ENCODE results near the gene SERF2.
"Not testable (repeated sequence)": the region's sequence is repeated elsewhere in the genome, so short reads cannot be mapped to it uniquely, and the experiment has no call there.

SERF2 gene

DNA sequence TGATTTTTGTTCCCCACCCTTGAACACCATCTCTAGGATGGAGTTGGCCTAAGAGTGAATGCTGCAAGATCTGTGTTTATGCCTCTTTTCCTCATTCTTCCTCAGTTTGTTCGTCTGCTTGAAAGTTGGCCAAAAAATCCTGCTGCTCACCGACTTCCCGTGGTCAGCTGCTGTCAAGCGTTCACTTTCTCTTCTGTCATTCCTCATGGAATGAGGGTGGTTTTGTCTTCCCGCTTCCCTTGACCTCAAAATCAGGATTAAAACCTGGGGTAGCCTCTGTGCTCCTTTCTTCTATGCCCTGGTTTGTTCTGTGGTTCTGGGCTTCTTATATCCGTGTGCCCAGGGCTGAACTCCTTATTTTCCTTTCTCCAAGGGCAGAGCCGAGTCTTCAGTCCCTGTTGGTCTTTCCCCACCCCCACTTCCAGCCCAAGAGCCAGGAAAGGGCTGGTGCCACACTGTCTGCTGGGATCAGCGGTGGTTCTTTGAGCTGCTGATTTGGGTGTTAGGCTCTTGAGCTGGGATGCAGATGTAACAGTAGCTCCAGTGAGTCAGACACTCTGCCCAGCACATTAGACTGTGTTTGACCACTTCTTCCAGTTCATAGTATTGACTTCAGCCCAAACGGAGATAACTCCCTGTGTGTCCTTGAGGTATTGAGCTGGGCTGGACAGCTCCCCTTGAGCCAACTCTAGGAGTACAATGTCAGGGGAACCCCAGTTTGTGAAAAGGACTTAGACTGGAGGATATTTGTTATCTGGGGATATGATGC lies 2.3 kb downstream of the SERF2 start:
- DNase-seq = no peak

DNA sequence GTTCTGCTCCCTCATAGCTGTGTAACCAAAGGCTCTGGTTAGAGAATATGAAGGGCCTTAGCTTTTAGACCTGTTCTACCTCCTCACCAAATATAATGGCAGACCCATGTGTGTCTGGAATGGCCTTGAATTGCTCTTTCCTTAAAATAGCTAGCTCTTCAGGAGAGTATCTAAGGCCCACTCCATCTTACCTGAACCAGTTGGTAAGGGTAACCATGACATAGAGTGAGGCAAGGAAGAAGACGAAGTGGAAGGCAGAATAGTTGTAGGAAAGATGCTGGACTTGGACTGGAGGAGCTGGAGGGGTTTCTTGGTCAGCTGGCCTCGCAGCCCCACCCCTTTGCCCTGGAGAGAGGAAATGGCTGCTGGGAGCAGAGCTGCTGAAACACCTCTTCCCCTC lies 3.1 kb downstream of the SERF2 start:
- no peak for DNase-seq

DNA sequence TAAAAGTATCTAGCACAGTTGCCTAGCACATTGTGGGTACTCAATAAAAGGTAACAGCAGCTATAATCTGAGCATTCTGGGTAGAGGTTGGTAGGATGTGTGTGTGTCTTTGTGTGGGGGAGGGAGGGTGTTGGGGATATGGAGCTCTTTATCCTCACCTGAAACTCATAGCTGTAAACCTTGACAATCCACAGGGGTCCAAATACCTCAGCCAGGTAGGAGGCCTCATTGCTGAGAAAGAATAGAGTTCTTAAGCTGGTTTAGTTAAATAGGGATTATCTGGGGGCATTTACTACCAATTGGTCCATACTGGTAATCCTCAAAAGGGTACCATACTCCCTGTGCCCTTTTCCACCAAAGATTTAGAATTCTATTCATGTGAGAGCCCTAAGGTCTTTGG lies 3.9 kb downstream of the SERF2 start:
- DNase-seq = no peak

DNA sequence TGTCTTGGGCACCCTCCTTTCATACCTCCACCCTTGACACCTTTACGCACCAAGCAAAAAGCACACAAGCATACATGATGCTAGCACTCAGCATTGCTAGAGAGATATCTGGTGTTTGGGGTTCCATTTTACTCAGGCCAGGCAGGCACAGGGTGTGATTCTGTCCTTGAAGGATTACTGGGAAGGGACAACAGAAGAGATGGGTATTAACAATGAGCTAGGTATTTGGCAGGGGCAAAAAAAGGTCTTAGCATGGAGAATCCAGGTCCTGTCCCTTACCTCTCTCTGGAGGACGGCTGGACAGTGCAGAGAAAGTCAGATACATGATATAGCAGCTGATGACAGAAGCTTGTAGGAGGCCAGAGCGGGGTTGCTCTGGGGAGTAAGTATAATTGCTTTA lies 4.4 kb downstream of the SERF2 start:
- no peak for DNase-seq

DNA sequence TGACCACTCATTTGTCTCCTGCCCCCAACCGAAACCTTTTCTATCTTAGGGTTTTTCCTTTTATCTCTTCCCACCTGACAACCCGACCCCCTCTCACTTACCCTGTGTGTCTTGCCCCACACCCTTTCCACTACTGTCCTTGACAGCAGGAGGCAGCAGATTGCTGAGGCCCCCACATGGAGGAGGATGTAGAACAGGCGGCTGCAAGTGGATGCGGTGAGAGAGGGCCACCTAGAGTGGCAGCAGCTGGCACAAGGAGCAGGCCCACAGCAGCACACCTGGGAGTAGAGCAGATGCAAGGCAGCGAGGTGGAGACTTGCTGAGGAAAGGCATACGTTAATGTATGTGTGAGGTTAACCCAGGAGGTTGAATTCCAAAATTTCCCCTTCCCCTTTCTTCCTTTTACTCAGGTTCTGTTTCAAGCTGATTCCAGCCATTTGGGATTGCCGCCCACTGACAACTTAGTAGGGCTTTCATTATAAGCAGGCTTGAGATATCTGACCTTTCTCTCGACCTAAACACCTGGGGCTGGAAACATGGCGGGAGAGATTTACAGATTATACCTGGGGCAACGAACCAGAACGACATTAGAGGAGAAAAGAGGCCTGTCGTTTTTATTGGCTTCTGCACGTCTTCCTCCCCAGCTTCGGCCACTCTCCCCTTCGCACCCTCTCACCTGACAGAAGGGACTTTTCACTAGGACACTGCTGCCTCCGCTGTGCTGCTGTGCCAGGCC lies 7.3 kb downstream of the SERF2 start:
- no peak for DNase-seq

DNA sequence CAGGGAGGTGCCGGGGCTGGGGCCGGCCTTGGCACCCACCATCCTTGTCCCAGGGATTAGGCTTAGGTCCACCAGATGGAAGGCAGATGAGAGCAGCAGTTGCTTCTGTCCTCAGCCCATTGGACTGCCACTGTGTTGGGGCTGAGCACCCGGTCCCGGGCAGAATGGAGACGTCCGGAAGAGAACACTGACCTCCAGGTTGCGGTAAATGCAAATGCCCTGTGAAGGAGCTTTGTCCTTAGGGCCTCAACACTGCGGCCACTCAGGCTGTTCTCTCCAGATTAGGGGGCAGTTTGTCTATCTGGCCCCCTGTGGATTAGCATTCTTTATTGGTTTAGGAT lies 7.8 kb downstream of the SERF2 start, which contains the start of gene SERINC4:
Gene SERINC4, minus strand, starts transcription at position 276 of the 341 bp plus-strand sequence. Its CDS starts 234 bp downstream, at position 42.
- no peak for DNase-seq

DNA sequence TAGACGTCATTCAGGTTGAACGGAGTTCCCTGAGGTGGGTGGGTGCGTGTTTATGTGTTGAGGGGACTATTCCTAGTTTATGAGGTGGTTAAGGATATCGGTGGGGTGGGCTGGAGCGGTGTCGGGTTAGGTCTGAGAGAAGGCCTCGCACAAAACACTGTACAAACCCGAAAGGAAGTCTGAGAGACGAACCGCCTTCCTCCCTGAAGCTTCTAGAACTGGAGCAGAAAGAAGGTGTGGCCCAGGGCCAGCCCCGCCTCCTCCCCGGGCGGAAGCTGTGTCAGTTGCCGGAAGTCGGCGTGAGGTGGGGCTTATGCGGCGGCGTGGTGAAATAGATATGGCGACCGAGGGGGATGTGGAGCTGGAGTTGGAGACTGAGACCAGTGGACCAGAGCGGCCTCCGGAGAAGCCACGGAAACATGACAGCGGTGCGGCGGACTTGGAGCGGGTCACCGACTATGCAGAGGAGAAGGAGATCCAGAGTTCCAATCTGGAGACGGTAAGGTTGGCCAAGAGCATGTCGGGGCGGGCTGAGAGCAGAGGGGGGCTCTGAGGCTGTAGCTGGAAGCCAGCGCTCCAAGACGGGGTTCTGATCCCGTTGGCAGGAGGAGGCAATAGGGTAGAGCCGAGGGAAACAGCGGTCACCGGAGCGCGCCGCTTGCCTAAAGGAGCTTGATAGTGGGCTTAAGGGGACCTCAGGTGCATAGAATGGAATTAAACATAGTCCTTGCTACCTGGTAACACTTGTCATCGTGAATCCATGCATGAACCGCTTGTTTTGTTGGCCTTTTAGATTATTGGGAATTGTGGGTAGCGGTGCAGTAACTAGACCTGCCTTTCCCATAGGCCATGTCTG lies 8.4 kb downstream of the SERF2 start, which contains the start of gene HYPK:
Gene HYPK, plus strand, starts transcription at position 314 of the 856 bp plus-strand sequence. Its CDS starts 24 bp downstream, at position 338.
- DNase-seq = peak; percentile 65

DNA sequence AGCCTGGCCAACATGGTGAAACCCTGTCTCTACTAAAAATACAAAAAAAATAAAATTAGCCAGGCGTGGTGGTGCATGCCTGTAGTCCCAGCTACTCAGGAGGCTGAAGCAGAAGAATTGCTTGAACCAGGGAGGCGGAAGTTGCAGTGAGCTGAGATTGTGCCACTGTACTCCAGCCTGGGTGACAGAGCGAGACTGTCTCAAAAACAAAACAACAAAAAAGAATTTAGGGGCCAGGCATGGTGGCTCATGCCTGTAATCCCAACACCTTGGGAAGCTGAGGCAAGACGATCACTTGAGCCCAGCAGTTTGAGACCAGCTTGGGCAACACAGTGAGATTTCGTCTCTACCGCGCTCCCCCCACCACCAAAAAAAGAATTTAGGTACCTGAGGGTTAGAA lies 10.6 kb downstream of the SERF2 start:
- not testable (repeated sequence) for DNase-seq

DNA sequence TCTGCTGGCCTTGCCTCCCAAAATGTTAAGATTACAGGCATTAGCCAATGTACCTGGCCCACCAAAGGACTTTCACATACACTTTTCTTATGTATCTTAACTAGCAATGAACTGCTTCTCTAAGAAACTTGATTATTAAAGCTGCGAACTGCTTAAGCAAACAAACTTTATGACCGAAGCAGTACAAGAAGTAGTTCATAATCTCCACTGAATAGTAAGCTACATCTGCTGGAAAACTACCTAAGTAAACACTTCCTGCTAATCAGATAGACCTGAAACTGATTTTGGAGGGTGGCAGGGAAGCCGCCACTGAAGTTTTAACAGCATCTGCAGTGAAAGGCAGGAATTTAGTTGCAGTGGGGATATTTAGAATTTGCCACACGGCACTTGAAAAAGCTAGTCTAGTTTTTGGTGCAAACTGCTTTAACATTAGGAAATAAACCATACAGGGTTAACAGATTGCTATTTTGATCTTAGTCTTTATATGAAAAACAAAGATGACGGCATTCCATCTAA lies 16.4 kb downstream of the SERF2 start:
- DNase-seq = no peak

DNA sequence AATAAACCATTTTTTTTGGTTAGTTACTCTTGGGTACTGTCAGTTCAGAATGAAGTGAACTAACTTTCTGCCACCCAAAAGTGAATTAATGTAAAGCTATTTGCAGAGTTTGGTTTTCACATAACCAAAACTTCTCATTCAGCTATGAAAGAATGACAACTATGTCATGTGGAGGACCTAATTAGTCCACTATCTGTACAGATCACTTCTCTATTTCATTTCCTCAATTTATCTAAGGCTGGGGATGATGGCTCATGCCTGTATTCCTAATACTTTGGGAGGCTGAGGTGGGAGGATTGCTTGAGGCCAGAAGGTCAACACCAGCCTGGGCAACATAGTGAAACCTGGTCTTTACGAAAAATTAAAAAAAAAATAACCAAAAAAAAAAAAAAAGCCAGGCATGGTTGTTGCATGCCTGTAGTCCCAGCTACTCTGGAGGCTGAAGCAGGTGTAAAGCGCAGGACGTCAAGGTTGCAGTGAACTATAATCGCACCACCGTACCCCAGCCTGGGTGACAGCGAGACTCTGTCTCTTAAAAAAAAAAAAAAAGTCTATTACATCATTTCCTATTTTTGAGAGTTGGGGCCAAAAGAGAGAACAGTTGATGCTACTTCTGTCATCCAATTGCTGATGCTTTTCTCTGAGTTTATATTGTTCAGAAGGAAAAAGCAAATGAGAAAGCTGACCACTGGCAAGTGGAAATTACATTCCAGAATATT lies 17.0 kb downstream of the SERF2 start:
- no peak for DNase-seq

DNA sequence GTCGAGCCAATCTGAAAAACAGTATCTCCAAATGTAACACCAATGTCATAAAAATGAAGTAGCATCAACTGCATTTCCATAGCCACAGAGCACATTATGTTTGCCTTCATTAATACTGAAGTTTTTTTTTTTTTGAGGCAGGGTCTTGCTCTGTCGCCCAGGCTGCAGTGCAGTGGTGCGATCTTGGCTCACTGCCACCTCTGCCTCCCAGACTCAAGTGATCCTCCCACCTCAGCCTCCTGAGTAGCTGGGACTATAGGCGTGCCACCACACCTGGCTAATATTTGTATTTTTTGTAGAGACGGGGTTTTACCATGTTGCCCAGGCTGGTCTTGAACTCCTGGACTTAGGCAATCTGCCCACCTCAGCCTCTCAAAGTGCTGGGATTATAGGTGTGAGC lies 22.9 kb downstream of the SERF2 start:
- not testable (repeated sequence) for DNase-seq

DNA sequence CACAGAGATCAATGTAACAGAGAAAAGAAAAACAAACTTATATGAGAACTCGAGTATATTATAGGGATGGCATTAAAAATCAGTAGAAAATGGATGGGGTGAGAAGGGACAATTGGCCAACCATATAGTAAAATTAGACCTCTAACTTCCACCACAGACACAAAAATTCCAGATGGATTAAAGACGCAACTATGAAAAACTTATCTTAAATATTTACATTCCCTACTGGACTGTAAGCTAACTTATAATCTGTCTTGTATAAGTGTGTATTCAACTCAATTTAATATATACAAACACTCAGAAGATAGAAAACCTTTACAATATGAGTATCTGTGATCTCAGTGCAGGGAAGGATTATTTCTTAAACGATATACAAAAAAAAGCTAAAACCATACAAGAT lies 29.4 kb downstream of the SERF2 start:
- DNase-seq = no peak

DNA sequence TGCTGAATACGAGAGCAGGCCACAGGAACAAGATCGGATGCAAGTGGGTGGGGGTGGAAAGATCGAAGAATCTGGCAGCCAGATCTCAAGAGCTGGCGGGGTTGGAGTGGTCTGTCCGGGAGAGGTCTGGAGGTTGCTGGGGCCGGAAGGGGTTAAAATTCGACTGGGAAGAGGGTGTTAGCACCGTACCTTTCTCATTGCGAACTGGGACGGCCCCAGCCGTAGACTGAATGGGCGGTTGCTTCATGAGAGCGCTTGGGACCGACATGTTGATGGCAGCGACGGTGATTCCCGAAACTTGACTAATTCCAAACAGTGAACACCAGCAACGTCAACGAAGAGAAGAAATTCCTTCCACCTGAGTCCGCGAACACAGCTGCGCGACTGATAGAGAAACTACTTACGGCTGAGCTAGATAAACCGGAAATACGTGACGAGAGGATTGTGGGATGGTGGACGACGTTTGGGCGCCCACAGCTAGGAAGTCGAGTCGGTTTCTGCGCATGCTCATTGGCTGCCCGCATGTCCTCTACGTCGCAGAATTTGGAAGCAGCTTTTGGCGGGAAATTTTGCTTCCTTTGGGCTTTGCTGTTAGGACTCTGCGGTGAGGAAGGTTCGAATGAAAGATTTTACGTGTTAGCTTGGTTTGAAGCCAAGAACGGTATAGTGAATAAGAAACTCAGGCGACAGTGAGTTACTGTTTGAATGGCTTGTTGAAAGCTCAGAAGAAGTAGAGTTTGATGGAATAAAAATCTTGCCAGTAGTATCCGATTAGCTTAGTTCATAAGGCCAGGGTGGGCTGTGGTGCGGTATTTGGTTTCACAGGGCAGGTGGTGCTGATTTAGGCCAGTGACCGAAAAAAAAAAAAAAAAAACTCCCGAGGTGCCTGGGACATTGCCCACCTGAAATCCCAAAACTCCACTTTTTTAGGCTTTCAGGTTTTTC lies 32.5 kb downstream of the SERF2 start, which contains the start of gene MFAP1:
Gene MFAP1, minus strand, starts transcription at position 389 of the 945 bp plus-strand sequence. Its CDS starts 121 bp downstream, at position 268.
- DNase-seq = peak; percentile 91

DNA sequence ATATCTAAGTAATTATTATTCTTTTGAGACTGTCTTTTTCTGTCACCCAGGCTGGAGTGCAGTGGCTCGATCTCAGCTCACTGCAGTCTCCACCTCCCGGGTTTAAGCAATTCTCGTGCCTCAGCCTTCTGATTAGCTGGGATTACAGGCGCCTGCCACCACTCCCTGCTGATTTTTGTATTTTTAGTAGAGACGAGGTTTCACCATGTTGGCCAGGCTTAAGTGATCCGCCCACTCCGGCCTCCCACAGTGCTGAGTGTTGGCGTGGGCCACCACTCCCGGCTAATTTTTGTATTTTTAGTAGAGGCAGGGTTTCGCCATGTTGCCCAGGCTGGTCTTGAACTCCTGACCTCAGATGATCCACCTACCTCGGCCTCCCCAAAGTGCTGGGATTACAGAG lies 33.2 kb downstream of the SERF2 start:
- not testable (repeated sequence) for DNase-seq

DNA sequence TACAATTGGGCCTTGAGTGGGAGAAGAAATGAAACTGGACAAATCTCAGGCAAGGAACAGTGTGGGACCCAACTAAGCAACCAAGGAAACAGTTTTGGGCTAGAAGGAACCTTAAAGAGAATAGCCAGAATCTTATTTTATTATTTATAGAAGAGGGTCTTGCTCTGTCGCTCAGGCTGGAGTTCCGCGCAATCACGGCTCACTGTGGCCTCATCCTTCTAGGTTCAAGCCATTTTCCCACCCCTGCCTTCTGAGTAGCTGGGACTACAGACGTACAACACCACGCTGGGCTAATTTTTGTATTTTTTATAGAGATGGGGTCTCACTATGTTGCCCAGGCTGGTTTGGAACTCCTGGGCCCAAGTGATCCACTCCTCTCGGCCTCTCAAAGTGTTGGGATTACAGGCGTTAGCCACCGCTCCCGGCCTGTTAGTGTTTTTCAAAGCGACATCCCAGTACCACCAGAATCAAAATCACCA lies 33.9 kb downstream of the SERF2 start:
- DNase-seq = no peak

DNA sequence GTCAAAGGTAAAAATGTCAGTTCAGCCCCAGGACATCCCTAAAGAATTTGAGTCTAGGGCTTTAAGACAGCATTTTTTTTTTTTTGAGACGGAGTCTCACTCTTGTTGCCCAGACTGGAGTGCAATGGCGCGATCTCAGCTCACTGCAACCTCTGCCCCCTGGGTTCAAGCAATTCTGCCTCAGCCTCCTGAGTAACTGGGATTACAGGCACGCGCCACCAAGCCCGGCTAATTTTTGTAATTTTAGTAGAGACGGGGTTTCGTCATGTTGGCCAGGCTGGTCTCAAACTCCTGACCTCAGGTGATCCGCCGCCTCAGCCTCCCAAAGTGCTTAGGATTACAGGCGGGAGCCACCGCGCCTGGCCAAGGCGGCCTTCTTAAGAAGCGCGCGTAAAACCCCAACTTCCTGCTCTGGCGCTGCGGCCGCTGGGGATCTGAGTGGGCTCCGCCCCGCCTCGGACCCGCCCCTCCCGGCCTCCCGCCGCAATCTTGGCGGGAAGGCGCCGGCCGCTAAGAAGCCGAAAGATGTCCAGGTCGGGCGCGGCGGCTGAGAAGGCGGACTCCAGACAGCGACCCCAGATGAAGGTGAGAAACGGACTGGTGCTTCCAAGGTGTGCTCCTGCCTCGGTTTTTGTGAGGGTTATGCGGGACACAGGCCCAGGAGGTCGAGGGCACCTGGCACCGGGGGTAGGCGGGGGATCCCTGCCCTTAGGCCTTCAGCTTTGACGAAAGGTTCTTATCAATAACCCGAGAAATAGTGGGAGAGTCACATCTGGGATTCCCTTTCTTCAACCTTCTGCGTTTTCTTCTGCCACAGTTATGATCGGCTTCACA lies 34.6 kb downstream of the SERF2 start, which contains the start of gene WDR76:
Gene WDR76, plus strand, starts transcription at position 495 of the 834 bp plus-strand sequence. Its CDS starts 31 bp downstream, at position 526.
- peak; percentile 59 for DNase-seq

DNA sequence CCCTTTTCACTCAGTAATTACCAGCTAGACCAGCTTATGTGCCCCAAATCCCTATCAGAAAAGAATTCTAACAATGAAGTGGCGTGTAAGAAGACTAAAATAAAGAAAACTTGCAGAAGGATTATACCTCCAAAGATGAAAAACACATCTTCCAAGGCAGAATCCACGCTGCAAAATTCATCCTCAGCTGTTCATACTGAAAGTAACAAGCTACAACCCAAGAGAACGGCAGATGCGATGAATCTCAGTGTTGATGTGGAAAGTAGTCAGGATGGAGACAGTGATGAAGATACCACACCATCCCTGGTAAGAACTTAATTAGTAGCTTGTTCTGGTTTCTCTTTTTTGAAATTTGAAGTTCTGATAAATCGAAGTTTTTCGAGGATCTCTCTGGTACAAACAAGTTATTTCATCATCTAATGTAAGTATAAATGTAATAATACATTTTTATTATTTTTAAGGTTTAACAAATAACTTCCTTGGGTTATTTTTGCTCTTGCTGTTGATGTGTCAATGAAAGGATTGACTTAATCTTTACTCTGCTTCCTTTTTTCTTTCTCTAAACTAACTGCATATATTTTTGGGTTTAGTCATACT lies 36.0 kb downstream of the SERF2 start:
- DNase-seq = no peak

DNA sequence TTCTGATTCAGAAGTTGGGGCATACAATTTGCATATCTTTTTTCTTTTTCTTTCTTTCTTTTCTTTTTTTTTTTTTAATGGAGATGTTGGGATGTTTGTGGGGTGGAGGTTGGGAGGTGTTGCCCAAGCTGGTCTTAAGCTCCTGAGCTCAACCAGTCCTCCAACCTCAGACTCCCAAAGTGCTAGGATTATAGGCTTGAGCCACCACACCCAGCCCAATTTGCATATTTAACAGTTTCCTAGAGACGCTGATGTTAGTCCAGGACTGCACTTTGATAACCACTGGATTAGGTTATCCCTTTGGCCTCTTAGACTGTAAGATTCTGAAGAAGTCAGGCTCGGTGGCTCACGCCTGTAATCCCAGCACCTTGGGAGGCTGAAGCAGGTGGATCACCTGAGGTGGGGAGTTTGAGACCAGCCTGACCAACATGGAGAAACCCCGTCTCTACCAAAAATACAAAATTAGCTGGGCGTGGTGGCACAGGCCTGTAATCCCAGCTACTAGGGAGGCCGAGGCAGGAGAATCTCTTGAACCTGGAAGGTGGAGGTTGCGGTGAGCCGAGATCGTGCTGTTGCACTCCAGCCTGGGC lies 37.9 kb downstream of the SERF2 start:
- DNase-seq = not testable (repeated sequence)
